Measurements from ENCODE around the gene DOC2A. TPM values are rescaled to one million over a fixed set of nuclear protein-coding genes. Genes with fewer than 3 reads are reported as not detected.

The DOC2A gene
- polyA plus RNA-seq, 1 donor from 2014 or later, result 7.3 TPM

DNA sequence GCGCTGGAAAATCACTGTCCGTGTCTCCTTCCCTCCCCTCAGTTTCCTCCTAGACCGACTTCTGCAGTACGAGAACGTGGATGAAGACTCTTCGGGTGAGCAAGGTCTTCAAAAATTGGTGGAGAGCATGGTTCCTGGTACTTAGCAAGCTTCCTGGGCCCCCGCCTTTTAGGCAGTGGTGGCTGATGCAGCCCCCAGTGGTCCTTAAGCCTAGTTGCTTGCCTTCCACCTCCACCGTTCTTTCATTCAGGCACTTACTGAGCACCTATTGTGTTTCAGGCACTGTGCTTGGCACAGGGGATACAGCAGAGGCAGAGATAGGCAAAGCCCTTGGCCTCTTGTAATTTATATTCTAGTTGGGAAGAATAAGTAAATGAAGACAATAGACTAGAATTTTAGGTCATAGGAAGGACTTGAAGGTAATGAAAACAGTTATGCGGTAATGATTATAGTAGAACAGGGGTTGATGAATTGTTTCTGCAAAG lies 14.0 kb downstream of the DOC2A start:
- H3K79me2 ChIP-seq (replicated peaks; ENCODE audit: insufficient read depth, low read length), result peaks cover 7% of the 10 kb centered on the region
- H4K20me1 ChIP-seq (ENCODE audit: insufficient read depth), result no peaks in the 10 kb centered on the region
- no peak overlapping the region for H2AFZ ChIP-seq (ENCODE audit: low read depth, low read length)
- TF ChIP-seq EP300 (conservative IDR thresholded peaks at IDR 0.05; ENCODE audit: poor library complexity, severe bottlenecking) (no peak), MXI1 (conservative IDR thresholded peaks at IDR 0.05; ENCODE audit: poor library complexity, severe bottlenecking) (no peak), TAF1 (IDR thresholded peaks at IDR 0.05; ENCODE audit: low read depth) (no peak), POLR2AphosphoS5 (IDR thresholded peaks at IDR 0.05) (no peak), RAD21 (conservative IDR thresholded peaks at IDR 0.05) (no peak), SMC3 (conservative IDR thresholded peaks at IDR 0.05; ENCODE audit: poor library complexity) (no peak)
- H3K9ac ChIP-seq (ENCODE audit: low read length), result peak overlapping the region; percentile 96
- no peaks in the 10 kb centered on the region for H3K9me3 ChIP-seq (ENCODE audit: low read length)
- no peak overlapping the region for H3K27ac ChIP-seq (ENCODE audit: low read length)
- peak overlapping the region; percentile 80 for H3K4me2 ChIP-seq (ENCODE audit: low read length)
- no peaks in the 10 kb centered on the region for H3K9me2 ChIP-seq (ENCODE audit: insufficient read depth, low read length)
- H3K27me3 ChIP-seq (ENCODE audit: insufficient read depth, low read depth, low read length), result no peaks in the 10 kb centered on the region
- H3F3A ChIP-seq (ENCODE audit: insufficient read depth, low read length, poor library complexity, severe bottlenecking), result no peaks in the 10 kb centered on the region
- H3K36me3 ChIP-seq (ENCODE audit: insufficient read depth, low read length), result no peaks in the 10 kb centered on the region
- H3K4me3 ChIP-seq (ENCODE audit: low read length), result peak overlapping the region; percentile 94

DNA sequence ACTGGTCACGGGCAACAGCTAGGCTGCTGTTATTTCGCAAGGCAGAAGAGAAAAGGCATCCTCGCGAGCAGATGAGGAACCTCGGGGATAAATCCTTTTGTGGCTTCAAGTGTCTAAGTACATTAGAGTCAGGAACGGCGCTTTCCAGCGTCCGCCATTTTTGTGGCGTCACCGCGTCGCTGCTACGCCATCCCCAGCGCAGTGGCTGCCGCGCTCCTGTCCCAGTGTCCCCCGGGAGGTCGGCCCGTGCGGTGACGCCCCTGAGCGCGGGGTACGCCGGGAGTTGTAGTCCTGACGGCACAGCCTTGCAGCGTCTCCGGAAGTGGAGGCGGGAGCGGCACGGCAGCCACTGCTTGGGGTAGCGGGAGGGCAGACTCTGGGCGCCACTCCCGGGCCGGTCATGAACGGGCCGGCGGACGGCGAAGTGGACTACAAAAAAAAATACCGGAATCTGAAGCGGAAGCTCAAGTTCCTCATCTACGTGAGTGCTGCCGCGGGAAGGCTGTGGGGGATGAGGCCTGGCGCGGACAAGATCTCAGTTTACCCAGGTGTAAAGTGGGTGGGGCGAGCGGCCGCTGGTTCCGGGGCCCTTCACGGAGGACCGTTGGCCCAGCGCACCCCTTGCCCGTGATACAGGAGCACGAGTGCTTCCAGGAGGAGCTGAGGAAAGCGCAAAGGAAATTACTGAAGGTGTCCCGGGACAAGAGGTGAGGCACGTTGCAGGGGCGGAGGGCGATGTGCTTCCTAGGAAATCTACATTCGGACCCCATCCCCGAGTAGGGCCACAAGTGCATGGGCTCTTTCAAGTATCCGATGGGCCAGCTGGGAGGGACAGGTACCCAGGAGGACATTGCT lies 14.7 kb downstream of the DOC2A start, which contains the start of gene INO80E:
INO80E (plus strand) TSS at position 331 of the 855 bp plus-strand sequence; CDS start at position 401, 70 bp downstream.
- peak within 1 kb of the TSS; percentile 94 for H3K4me3 ChIP-seq (ENCODE audit: low read length)
- H3K9me3 ChIP-seq (ENCODE audit: low read length), result no peaks in the 10 kb centered on the region
- H3K36me3 ChIP-seq (ENCODE audit: insufficient read depth, low read length), result no peaks in the 10 kb centered on the region
- H3K9me2 ChIP-seq (ENCODE audit: insufficient read depth, low read length), result no peaks in the 10 kb centered on the region
- no peaks in the 10 kb centered on the region for H3F3A ChIP-seq (ENCODE audit: insufficient read depth, low read length, poor library complexity, severe bottlenecking)
- H3K27ac ChIP-seq (ENCODE audit: low read length), result peak within 1 kb of the TSS; percentile 97
- TF ChIP-seq RAD21 (conservative IDR thresholded peaks at IDR 0.05), result peak; percentile 51
- peak; percentile 87 for TF ChIP-seq POLR2AphosphoS5 (IDR thresholded peaks at IDR 0.05)
- TF ChIP-seq, protein P1, sequence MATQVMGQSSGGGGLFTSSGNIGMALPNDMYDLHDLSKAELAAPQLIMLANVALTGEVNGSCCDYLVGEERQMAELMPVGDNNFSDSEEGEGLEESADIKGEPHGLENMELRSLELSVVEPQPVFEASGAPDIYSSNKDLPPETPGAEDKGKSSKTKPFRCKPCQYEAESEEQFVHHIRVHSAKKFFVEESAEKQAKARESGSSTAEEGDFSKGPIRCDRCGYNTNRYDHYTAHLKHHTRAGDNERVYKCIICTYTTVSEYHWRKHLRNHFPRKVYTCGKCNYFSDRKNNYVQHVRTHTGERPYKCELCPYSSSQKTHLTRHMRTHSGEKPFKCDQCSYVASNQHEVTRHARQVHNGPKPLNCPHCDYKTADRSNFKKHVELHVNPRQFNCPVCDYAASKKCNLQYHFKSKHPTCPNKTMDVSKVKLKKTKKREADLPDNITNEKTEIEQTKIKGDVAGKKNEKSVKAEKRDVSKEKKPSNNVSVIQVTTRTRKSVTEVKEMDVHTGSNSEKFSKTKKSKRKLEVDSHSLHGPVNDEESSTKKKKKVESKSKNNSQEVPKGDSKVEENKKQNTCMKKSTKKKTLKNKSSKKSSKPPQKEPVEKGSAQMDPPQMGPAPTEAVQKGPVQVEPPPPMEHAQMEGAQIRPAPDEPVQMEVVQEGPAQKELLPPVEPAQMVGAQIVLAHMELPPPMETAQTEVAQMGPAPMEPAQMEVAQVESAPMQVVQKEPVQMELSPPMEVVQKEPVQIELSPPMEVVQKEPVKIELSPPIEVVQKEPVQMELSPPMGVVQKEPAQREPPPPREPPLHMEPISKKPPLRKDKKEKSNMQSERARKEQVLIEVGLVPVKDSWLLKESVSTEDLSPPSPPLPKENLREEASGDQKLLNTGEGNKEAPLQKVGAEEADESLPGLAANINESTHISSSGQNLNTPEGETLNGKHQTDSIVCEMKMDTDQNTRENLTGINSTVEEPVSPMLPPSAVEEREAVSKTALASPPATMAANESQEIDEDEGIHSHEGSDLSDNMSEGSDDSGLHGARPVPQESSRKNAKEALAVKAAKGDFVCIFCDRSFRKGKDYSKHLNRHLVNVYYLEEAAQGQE (IDR thresholded peaks at IDR 0.05; ENCODE audit: borderline replicate concordance), result peak; percentile 12
- peak; percentile 37 for TF ChIP-seq SMC3 (conservative IDR thresholded peaks at IDR 0.05; ENCODE audit: poor library complexity)
- no peak for TF ChIP-seq TAF1 (IDR thresholded peaks at IDR 0.05; ENCODE audit: low read depth)
- TF ChIP-seq EZH2 (IDR thresholded peaks at IDR 0.05; ENCODE audit: borderline replicate concordance, insufficient read depth, low read length, poor library complexity, severe bottlenecking), result no peak
- peak; percentile 73 for TF ChIP-seq MXI1 (conservative IDR thresholded peaks at IDR 0.05; ENCODE audit: poor library complexity, severe bottlenecking)
- TF ChIP-seq, protein P2, sequence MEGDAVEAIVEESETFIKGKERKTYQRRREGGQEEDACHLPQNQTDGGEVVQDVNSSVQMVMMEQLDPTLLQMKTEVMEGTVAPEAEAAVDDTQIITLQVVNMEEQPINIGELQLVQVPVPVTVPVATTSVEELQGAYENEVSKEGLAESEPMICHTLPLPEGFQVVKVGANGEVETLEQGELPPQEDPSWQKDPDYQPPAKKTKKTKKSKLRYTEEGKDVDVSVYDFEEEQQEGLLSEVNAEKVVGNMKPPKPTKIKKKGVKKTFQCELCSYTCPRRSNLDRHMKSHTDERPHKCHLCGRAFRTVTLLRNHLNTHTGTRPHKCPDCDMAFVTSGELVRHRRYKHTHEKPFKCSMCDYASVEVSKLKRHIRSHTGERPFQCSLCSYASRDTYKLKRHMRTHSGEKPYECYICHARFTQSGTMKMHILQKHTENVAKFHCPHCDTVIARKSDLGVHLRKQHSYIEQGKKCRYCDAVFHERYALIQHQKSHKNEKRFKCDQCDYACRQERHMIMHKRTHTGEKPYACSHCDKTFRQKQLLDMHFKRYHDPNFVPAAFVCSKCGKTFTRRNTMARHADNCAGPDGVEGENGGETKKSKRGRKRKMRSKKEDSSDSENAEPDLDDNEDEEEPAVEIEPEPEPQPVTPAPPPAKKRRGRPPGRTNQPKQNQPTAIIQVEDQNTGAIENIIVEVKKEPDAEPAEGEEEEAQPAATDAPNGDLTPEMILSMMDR (IDR thresholded peaks at IDR 0.05; ENCODE audit: poor library complexity, severe bottlenecking), result peak; percentile 30
- TF ChIP-seq EP300 (conservative IDR thresholded peaks at IDR 0.05; ENCODE audit: poor library complexity, severe bottlenecking), result peak; percentile 79
- peak within 1 kb of the TSS; percentile 96 for H3K9ac ChIP-seq (ENCODE audit: low read length)
- peak within 1 kb of the TSS; percentile 96 for H2AFZ ChIP-seq (ENCODE audit: low read depth, low read length)
- no peaks in the 10 kb centered on the region for H3K27me3 ChIP-seq (ENCODE audit: insufficient read depth, low read depth, low read length)
- peak within 1 kb of the TSS; percentile 80 for H3K4me2 ChIP-seq (ENCODE audit: low read length)
- H3K79me2 ChIP-seq (replicated peaks; ENCODE audit: insufficient read depth, low read length), result peaks cover 7% of the 10 kb centered on the region
- no peaks in the 10 kb centered on the region for H4K20me1 ChIP-seq (ENCODE audit: insufficient read depth)

Measured in neural cell (in vitro differentiated cells).